Uterus (tissue), 2 donors: ENCODE measurements around the gene TUBB1.

ENCODE experiments used
- POLR2A ChIP-seq, 2 donors: fragments of 450-650 bp; IDR thresholded peaks; one replicate each; pipeline ENCODE4 v1.6.1; 2016; ENCODE audit warnings: antibody characterized with exemption in 2 of 2, mild to moderate bottlenecking in 1 of 2, moderate library complexity in 1 of 2
- TF ChIP-seq, protein P1 (sequence below), 4 experiments: fragments of 200-600 bp in 2 of 4; fragments of 450-650 bp in 2 of 4; sonication (generic) in 2 of 4; IDR thresholded peaks; one replicate each; pipeline ENCODE4 v1.5.1; 2016 to 2019; ENCODE audit warnings: antibody characterized with exemption in 4 of 4, mild to moderate bottlenecking in 2 of 4, moderate library complexity in 1 of 4

DNA sequence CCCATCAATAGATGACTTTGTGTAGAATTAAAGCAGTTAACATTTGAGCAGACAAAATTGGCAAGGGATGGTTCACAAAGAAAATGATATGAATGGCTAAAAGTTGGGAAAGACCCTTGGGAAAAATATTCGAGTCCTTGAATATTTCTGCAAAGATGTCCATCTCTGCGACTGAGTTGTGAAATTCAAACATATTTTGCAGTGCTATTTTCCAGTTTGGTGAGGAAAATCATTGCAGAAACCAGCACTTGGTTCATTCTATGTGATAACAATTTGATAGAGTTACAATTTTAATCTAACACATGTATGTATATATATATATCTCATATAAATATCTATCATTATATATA is 29.4 kb downstream of the TUBB1 start:
- TF ChIP-seq, protein P1, sequence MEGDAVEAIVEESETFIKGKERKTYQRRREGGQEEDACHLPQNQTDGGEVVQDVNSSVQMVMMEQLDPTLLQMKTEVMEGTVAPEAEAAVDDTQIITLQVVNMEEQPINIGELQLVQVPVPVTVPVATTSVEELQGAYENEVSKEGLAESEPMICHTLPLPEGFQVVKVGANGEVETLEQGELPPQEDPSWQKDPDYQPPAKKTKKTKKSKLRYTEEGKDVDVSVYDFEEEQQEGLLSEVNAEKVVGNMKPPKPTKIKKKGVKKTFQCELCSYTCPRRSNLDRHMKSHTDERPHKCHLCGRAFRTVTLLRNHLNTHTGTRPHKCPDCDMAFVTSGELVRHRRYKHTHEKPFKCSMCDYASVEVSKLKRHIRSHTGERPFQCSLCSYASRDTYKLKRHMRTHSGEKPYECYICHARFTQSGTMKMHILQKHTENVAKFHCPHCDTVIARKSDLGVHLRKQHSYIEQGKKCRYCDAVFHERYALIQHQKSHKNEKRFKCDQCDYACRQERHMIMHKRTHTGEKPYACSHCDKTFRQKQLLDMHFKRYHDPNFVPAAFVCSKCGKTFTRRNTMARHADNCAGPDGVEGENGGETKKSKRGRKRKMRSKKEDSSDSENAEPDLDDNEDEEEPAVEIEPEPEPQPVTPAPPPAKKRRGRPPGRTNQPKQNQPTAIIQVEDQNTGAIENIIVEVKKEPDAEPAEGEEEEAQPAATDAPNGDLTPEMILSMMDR (IDR thresholded peaks at IDR 0.05): no peak
- no peak for TF ChIP-seq POLR2A (IDR thresholded peaks at IDR 0.05)
